HepG2 (cell line): ENCODE measurements around the gene SLC35A2. TPM values are rescaled to one million over a fixed set of nuclear protein-coding genes. Genes with fewer than 3 reads are reported as not detected.
A peak's percentile ranks its signal among the peaks of the same experiment; 100 is the strongest.

Experiments used
- AGO1 ChIP-seq: fragments of 200-400 bp; formaldehyde crosslinking; IDR thresholded peaks from 2 replicates; pipeline ENCODE4 v1.6.1; 2017; ENCODE audit warnings: mild to moderate bottlenecking, low read depth, low read length, moderate library complexity; ENCODE audit not compliant: poor library complexity, severe bottlenecking
- CCAR2 ChIP-seq: fragments of 200-400 bp; formaldehyde crosslinking; optimal IDR thresholded peaks from 2 replicates; pipeline ENCODE3; 2018; ENCODE audit warnings: low read depth, mild to moderate bottlenecking, low read length, moderate library complexity
- CCDC6 ChIP-seq: sonication (generic); formaldehyde crosslinking; IDR thresholded peaks from 2 replicates; pipeline ENCODE4 v1.8.1; 2022; ENCODE audit warnings: mild to moderate bottlenecking, missing genetic modification reagents, moderate library complexity
- CREM ChIP-seq, 2 experiments: sonication (generic) in 1 of 2; formaldehyde crosslinking in 1 of 2; IDR thresholded peaks; 2 replicates each; pipeline versions ENCODE4 v1.4.0 to v1.6.1; 2016 to 2020; ENCODE audit warnings: antibody characterized with exemption in 1 of 2, mild to moderate bottlenecking in 1 of 2, missing genetic modification reagents in 1 of 2
- FOSL2 ChIP-seq: sonication (generic); formaldehyde crosslinking; IDR thresholded peaks from 2 replicates; pipeline ENCODE4 v1.4.0; 2020; ENCODE audit warnings: missing genetic modification reagents
- HNRNPLL ChIP-seq: fragments of 200-400 bp; formaldehyde crosslinking; IDR thresholded peaks from 2 replicates; pipeline ENCODE4 v1.6.1; 2017; ENCODE audit warnings: mild to moderate bottlenecking, low read depth, low read length; ENCODE audit not compliant: poor library complexity, severe bottlenecking
- LCORL ChIP-seq, 2 experiments: fragments of 450-650 bp in 1 of 2; sonication (generic) in 1 of 2; formaldehyde crosslinking in 1 of 2; IDR thresholded peaks; 2 replicates each; pipeline versions ENCODE4 v1.5.0 to v1.6.1; 2017 to 2020; ENCODE audit warnings: antibody characterized with exemption in 1 of 2, missing genetic modification reagents in 1 of 2
- NKX3-1 ChIP-seq: sonication (generic); formaldehyde crosslinking; IDR thresholded peaks from 2 replicates; pipeline ENCODE4 v1.5.0; 2020; ENCODE audit warnings: missing genetic modification reagents
- ZNF354B ChIP-seq: sonication (generic); formaldehyde crosslinking; IDR thresholded peaks from 2 replicates; pipeline ENCODE4 v1.8.0; 2022; ENCODE audit warnings: mild to moderate bottlenecking, missing genetic modification reagents
- ZNF616 ChIP-seq: sonication (generic); formaldehyde crosslinking; IDR thresholded peaks from 2 replicates; pipeline ENCODE4 v1.5.0; 2020; ENCODE audit warnings: low read depth, mild to moderate bottlenecking, missing genetic modification reagents
- ZNF75D ChIP-seq: sonication (generic); formaldehyde crosslinking; IDR thresholded peaks from 2 replicates; pipeline ENCODE4 v1.8.1; 2023; ENCODE audit warnings: missing genetic modification reagents, mild to moderate bottlenecking, borderline replicate concordance
- ZNF766 ChIP-seq: sonication (generic); formaldehyde crosslinking; IDR thresholded peaks from 2 replicates; pipeline ENCODE4 v1.5.0; 2020; ENCODE audit warnings: missing genetic modification reagents, borderline replicate concordance
- ZZZ3 ChIP-seq: sonication (generic); formaldehyde crosslinking; IDR thresholded peaks from 2 replicates; pipeline ENCODE4 v1.4.0; 2020; ENCODE audit warnings: missing genetic modification reagents, mild to moderate bottlenecking, borderline replicate concordance
- polyA plus RNA-seq, 8 experiments: library from polyadenylated mRNA; depleted of rRNA in 3 of 8; stranded (reverse) in 7 of 8; unstranded in 1 of 8; fragments of >200 nt; fragmentation: Illumina TruSeq in 4 of 8; extraction: Trizol in 4 of 8; gene quantifications; 2 replicates each; pipeline versions ENCODE4 v1.2.1 to v1.2.3, GENCODE V29; 2011 to 2016; ENCODE audit warnings: low read depth in 4 of 8, missing spikeins in 1 of 8, mixed read lengths in 1 of 8; ENCODE audit not compliant: insufficient read depth in 1 of 8
- total RNA-seq, 5 experiments: library from RNA; depleted of rRNA; stranded (reverse); fragments of >200 nt; fragmentation: Illumina TruSeq; extraction: Trizol; gene quantifications; 2 replicates each; pipeline ENCODE4 v1.2.3, GENCODE V29; 2016; ENCODE audit warnings: low read depth in 1 of 5
- TF ChIP-seq, protein P1 (sequence below): sonication (generic); formaldehyde crosslinking; IDR thresholded peaks from 2 replicates; pipeline ENCODE4 v1.4.0; 2020; ENCODE audit warnings: mild to moderate bottlenecking, missing genetic modification reagents
- TF ChIP-seq, protein P2 (sequence below): fragments of 450-650 bp; IDR thresholded peaks from 2 replicates; pipeline ENCODE4 v1.6.1; 2017
- TF ChIP-seq, protein P3 (sequence below): sonication (generic); formaldehyde crosslinking; IDR thresholded peaks from 2 replicates; pipeline ENCODE4 v1.4.0; 2020; ENCODE audit warnings: missing genetic modification reagents
- TF ChIP-seq, protein P4 (sequence below): sonication (generic); formaldehyde crosslinking; IDR thresholded peaks from 2 replicates; pipeline ENCODE4 v1.9.0; 2022; ENCODE audit warnings: missing genetic modification reagents, mild to moderate bottlenecking, borderline replicate concordance
- TF ChIP-seq, protein P5 (sequence below): sonication (generic); formaldehyde crosslinking; IDR thresholded peaks from 2 replicates; pipeline ENCODE4 v1.9.0; 2021; ENCODE audit warnings: missing genetic modification reagents, borderline replicate concordance
- TF ChIP-seq, protein P6 (sequence below): sonication (generic); formaldehyde crosslinking; IDR thresholded peaks from 2 replicates; pipeline ENCODE4 v1.4.0; 2020; ENCODE audit warnings: missing genetic modification reagents

Gene SLC35A2
- total and polyA plus RNA-seq, 2 of the 13 experiments (the other 11 are each of a cell fraction or from before 2014, with no cell fraction given): 32.1 to 40.8 TPM

DNA sequence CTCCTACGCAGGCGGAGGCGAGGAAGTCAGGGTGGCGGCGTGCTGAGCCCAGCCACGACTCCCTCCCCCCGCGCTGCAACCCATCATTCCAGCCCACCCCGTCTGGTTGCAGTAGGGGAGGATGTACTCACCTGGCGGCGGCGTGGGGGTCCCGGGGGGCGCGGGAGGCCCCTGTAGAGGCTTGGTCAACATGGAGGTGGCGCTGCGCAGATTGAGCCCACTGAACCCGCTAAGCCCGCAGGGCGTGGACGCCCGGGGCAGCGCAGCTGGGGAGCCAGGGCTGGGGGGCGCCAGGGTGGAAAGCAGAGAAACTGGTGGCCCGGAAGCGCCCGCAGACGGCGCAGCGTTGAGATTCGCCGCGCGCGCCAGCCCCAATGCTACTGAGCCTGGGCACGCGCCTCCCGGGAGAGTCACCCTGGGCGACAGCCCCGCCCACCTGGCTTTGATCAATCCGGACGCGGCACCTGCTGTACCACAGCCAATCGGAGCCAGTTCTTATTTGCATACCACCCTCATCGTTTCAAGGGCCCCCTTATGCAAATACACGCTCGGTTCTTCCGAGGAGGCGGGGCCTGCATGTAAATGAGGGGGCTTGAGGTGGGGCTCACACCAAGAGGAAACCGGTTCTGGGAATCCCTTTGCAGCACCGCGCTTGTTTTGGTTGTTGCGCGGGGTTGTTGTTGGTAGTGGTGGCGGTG is 7.3 kb upstream of the SLC35A2 start, which contains the start of gene PIM2 (continued):
- TF ChIP-seq, protein P1, sequence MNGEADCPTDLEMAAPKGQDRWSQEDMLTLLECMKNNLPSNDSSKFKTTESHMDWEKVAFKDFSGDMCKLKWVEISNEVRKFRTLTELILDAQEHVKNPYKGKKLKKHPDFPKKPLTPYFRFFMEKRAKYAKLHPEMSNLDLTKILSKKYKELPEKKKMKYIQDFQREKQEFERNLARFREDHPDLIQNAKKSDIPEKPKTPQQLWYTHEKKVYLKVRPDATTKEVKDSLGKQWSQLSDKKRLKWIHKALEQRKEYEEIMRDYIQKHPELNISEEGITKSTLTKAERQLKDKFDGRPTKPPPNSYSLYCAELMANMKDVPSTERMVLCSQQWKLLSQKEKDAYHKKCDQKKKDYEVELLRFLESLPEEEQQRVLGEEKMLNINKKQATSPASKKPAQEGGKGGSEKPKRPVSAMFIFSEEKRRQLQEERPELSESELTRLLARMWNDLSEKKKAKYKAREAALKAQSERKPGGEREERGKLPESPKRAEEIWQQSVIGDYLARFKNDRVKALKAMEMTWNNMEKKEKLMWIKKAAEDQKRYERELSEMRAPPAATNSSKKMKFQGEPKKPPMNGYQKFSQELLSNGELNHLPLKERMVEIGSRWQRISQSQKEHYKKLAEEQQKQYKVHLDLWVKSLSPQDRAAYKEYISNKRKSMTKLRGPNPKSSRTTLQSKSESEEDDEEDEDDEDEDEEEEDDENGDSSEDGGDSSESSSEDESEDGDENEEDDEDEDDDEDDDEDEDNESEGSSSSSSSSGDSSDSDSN (CRISPR knock-in tag): peak; percentile 42; the same call in 1 of the 2 replicates
- TF ChIP-seq, protein P2, sequence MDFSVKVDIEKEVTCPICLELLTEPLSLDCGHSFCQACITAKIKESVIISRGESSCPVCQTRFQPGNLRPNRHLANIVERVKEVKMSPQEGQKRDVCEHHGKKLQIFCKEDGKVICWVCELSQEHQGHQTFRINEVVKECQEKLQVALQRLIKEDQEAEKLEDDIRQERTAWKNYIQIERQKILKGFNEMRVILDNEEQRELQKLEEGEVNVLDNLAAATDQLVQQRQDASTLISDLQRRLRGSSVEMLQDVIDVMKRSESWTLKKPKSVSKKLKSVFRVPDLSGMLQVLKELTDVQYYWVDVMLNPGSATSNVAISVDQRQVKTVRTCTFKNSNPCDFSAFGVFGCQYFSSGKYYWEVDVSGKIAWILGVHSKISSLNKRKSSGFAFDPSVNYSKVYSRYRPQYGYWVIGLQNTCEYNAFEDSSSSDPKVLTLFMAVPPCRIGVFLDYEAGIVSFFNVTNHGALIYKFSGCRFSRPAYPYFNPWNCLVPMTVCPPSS: no peak
- no peak for TF ChIP-seq AGO1
- no peak for TF ChIP-seq ZZZ3 (CRISPR knock-in tag)
- TF ChIP-seq FOSL2 (CRISPR knock-in tag): no peak
- TF ChIP-seq, protein P3, sequence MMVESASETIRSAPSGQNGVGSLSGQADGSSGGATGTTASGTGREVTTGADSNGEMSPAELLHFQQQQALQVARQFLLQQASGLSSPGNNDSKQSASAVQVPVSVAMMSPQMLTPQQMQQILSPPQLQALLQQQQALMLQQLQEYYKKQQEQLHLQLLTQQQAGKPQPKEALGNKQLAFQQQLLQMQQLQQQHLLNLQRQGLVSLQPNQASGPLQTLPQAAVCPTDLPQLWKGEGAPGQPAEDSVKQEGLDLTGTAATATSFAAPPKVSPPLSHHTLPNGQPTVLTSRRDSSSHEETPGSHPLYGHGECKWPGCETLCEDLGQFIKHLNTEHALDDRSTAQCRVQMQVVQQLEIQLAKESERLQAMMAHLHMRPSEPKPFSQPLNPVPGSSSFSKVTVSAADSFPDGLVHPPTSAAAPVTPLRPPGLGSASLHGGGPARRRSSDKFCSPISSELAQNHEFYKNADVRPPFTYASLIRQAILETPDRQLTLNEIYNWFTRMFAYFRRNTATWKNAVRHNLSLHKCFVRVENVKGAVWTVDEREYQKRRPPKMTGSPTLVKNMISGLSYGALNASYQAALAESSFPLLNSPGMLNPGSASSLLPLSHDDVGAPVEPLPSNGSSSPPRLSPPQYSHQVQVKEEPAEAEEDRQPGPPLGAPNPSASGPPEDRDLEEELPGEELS (CRISPR knock-in tag): 0 out of 2 replicates have a peak, but pooled peaks have one; percentile 14
- TF ChIP-seq, protein P4, sequence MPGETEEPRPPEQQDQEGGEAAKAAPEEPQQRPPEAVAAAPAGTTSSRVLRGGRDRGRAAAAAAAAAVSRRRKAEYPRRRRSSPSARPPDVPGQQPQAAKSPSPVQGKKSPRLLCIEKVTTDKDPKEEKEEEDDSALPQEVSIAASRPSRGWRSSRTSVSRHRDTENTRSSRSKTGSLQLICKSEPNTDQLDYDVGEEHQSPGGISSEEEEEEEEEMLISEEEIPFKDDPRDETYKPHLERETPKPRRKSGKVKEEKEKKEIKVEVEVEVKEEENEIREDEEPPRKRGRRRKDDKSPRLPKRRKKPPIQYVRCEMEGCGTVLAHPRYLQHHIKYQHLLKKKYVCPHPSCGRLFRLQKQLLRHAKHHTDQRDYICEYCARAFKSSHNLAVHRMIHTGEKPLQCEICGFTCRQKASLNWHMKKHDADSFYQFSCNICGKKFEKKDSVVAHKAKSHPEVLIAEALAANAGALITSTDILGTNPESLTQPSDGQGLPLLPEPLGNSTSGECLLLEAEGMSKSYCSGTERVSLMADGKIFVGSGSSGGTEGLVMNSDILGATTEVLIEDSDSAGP: peak; percentile 26; the same call in 1 of the 2 replicates
- TF ChIP-seq, protein P5, sequence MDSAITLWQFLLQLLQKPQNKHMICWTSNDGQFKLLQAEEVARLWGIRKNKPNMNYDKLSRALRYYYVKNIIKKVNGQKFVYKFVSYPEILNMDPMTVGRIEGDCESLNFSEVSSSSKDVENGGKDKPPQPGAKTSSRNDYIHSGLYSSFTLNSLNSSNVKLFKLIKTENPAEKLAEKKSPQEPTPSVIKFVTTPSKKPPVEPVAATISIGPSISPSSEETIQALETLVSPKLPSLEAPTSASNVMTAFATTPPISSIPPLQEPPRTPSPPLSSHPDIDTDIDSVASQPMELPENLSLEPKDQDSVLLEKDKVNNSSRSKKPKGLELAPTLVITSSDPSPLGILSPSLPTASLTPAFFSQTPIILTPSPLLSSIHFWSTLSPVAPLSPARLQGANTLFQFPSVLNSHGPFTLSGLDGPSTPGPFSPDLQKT (CRISPR knock-in tag): no peak
- TF ChIP-seq CREM (IDR thresholded peaks at IDR 0.05): peak; percentile 25; the same call in 1 of the 2 replicates
- no peak for TF ChIP-seq CREM (CRISPR knock-in tag; IDR thresholded peaks at IDR 0.05)
- TF ChIP-seq ZNF766 (CRISPR knock-in tag): no peak
- TF ChIP-seq LCORL (IDR thresholded peaks at IDR 0.05): no peak
- TF ChIP-seq LCORL (CRISPR knock-in tag; IDR thresholded peaks at IDR 0.05): no peak
- TF ChIP-seq, protein P6, sequence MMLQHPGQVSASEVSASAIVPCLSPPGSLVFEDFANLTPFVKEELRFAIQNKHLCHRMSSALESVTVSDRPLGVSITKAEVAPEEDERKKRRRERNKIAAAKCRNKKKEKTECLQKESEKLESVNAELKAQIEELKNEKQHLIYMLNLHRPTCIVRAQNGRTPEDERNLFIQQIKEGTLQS (CRISPR knock-in tag): no peak
- TF ChIP-seq ZNF616 (CRISPR knock-in tag): no peak
- peak; percentile 83 for TF ChIP-seq HNRNPLL
- TF ChIP-seq ZNF75D: no peak
- no peak for TF ChIP-seq NKX3-1 (CRISPR knock-in tag)
- peak; percentile 42; the same call in 1 of the 2 replicates for TF ChIP-seq CCDC6 (CRISPR knock-in tag)
- no peak for TF ChIP-seq ZNF354B (CRISPR knock-in tag)
- no peak for TF ChIP-seq CCAR2
